ENCODE measurements around the gene DNAH5.

- TF ChIP-seq CTCF (IDR thresholded peaks at IDR 0.05): no peak
- TF ChIP-seq POLR2A (IDR thresholded peaks at IDR 0.05): no peak
Observed at GRCh38 chr5:13653709-13654108, 290.8 kb downstream of the DNAH5 start.

All from lower leg skin (tissue), 3 donors.